Keratinocyte (primary cell): ENCODE data around the gene GNAI1. TPM values are rescaled to one million over a fixed set of nuclear protein-coding genes. Genes with fewer than 3 reads are reported as not detected.

Source experiments
- DNase-seq: peaks from one replicate; pipeline ENCODE4 v3.0.0-alpha.2; 2011; ENCODE audit warnings: low read depth, missing footprints, low spot score
- FAIRE-seq: peaks from 2 replicates; lab custom pipeline; 2011; peaks lifted over from hg19 to GRCh38; lab: Jason Lieb, UNC
- H2AFZ ChIP-seq: 2 replicates; pipeline ENCODE4 v1.6.0; 2012; ENCODE audit warnings: low read length, control low read depth, inconsistent platforms; ENCODE audit not compliant: control insufficient read depth
- H3K27ac ChIP-seq: 2 replicates; pipeline ENCODE4 v1.5.1; 2011; ENCODE audit warnings: low read length; ENCODE audit not compliant: control insufficient read depth, insufficient read depth
- H3K27me3 ChIP-seq: 3 replicates; pipeline ENCODE4 v1.6.0; 2011; ENCODE audit warnings: low read length; ENCODE audit not compliant: control insufficient read depth, insufficient read depth; ENCODE audit errors: extremely low read depth
- H3K36me3 ChIP-seq, 2 experiments: 2 replicates in 1 of 2; 3 replicates in 1 of 2; pipeline ENCODE4 v1.5.1; 2011; ENCODE audit warnings: low read length in 2 of 2, mild to moderate bottlenecking in 1 of 2; ENCODE audit not compliant: control insufficient read depth in 2 of 2, insufficient read depth in 2 of 2; ENCODE audit errors: extremely low read depth in 1 of 2
- H3K4me1 ChIP-seq: 3 replicates; pipeline ENCODE4 v1.5.1; 2011; ENCODE audit warnings: low read length; ENCODE audit not compliant: control insufficient read depth, insufficient read depth; ENCODE audit errors: extremely low read depth
- H3K4me2 ChIP-seq: 3 replicates; pipeline ENCODE4 v1.6.0; 2011; ENCODE audit warnings: low read depth, low read length; ENCODE audit not compliant: control insufficient read depth, insufficient read depth; ENCODE audit errors: extremely low read depth
- H3K4me3 ChIP-seq, 3 experiments: fragments of 200-600 bp in 1 of 3; sonication (generic) in 1 of 3; 2 replicates in 2 of 3; 3 replicates in 1 of 3; pipeline ENCODE4 v1.5.1; 2011 to 2016; ENCODE audit warnings: low read length in 3 of 3, mild to moderate bottlenecking in 3 of 3, control low read depth in 2 of 3, inconsistent platforms in 1 of 3, low read depth in 1 of 3, mixed read lengths in 1 of 3, mixed run types in 1 of 3, moderate library complexity in 1 of 3; ENCODE audit not compliant: control insufficient read depth in 2 of 3, insufficient read depth in 2 of 3; ENCODE audit errors: extremely low read depth in 1 of 3
- H3K79me2 ChIP-seq: 2 replicates; pipeline ENCODE4 v1.6.0; 2012; ENCODE audit warnings: low read length; ENCODE audit not compliant: control insufficient read depth, insufficient read depth
- H3K9ac ChIP-seq: 3 replicates; pipeline ENCODE4 v1.6.0; 2011; ENCODE audit warnings: low read length; ENCODE audit not compliant: control insufficient read depth, insufficient read depth; ENCODE audit errors: extremely low read depth
- H3K9me1 ChIP-seq: 3 replicates; pipeline ENCODE4 v1.6.0; 2011; ENCODE audit warnings: low read length; ENCODE audit not compliant: control insufficient read depth, insufficient read depth; ENCODE audit errors: extremely low read depth
- H3K9me3 ChIP-seq: 2 replicates; pipeline ENCODE4 v1.5.1; 2012; ENCODE audit warnings: low read depth, low read length; ENCODE audit not compliant: control insufficient read depth
- H4K20me1 ChIP-seq: 3 replicates; pipeline ENCODE4 v1.6.0; 2011; ENCODE audit warnings: low read length; ENCODE audit not compliant: control insufficient read depth, insufficient read depth; ENCODE audit errors: extremely low read depth
- EZH2 ChIP-seq: IDR thresholded peaks from one replicate; pipeline ENCODE4 v1.6.1; 2012; ENCODE audit warnings: inconsistent platforms, mild to moderate bottlenecking, low read length, moderate library complexity
- dilution Hi-C: fragments of 300-500 bp; cut with MboI; formaldehyde crosslinking; loops from one replicate; pipeline ENCODE4 v1.7.0; 2020; ENCODE audit warnings: low sequenced_read_pairs; ENCODE audit not compliant: extremely low pct_ligation_motif_present
- polyA plus RNA-seq, 5 experiments: library from polyadenylated mRNA; depleted of rRNA in 3 of 5; stranded (reverse) in 3 of 5; stranded (forward) in 1 of 5; unstranded in 1 of 5; fragments of >200 nt; gene quantifications; 1 replicate in 1 of 5; 2 replicates in 3 of 5; 3 replicates in 1 of 5; pipeline versions ENCODE4 v1.2.1 to v1.2.3, GENCODE V29; 2011 to 2012; ENCODE audit warnings: missing spikeins in 2 of 5, low read depth in 1 of 5, low replicate concordance in 1 of 5
- TF ChIP-seq, protein P1 (sequence below), 3 experiments: IDR thresholded peaks in 1 of 3; conservative IDR thresholded peaks in 1 of 3; optimal IDR thresholded peaks in 1 of 3; 2 replicates in 2 of 3; 3 replicates in 1 of 3; pipeline versions ENCODE3 to v1.5.1; 2011; ENCODE audit warnings: low read length in 3 of 3, mild to moderate bottlenecking in 3 of 3, moderate library complexity in 2 of 3, control low read depth in 1 of 3, inconsistent platforms in 1 of 3; ENCODE audit not compliant: insufficient read depth in 2 of 3; ENCODE audit errors: extremely low read depth in 1 of 3

Gene GNAI1
- polyA plus RNA-seq, 1 donor (not counting 4 experiments of a cell fraction or from before 2014, with no cell fraction given), result 84.1 TPM

- no peak overlapping the region for H3K27ac ChIP-seq
- H3K36me3 ChIP-seq, result no peaks in the 10 kb centered on the region
- TF ChIP-seq, protein P1, sequence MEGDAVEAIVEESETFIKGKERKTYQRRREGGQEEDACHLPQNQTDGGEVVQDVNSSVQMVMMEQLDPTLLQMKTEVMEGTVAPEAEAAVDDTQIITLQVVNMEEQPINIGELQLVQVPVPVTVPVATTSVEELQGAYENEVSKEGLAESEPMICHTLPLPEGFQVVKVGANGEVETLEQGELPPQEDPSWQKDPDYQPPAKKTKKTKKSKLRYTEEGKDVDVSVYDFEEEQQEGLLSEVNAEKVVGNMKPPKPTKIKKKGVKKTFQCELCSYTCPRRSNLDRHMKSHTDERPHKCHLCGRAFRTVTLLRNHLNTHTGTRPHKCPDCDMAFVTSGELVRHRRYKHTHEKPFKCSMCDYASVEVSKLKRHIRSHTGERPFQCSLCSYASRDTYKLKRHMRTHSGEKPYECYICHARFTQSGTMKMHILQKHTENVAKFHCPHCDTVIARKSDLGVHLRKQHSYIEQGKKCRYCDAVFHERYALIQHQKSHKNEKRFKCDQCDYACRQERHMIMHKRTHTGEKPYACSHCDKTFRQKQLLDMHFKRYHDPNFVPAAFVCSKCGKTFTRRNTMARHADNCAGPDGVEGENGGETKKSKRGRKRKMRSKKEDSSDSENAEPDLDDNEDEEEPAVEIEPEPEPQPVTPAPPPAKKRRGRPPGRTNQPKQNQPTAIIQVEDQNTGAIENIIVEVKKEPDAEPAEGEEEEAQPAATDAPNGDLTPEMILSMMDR (optimal IDR thresholded peaks at IDR 0.05 in 1 of 3, IDR thresholded peaks at IDR 0.05 in 1 of 3, conservative IDR thresholded peaks at IDR 0.05 in 1 of 3; ENCODE audit: extremely low read depth in 1 of 3, insufficient read depth in 2 of 3, low read length in 3 of 3), result no peak
- no peak for TF ChIP-seq EZH2
- H3K79me2 ChIP-seq, result peaks cover 98% of the 10 kb centered on the region
- H3K9ac ChIP-seq, result no peak overlapping the region
- peaks cover 59% of the 10 kb centered on the region for H3K4me1 ChIP-seq
- H2AFZ ChIP-seq, result no peak overlapping the region
- no peak for DNase-seq
- H3K27me3 ChIP-seq, result no peaks in the 10 kb centered on the region
- peaks cover 9% of the 10 kb centered on the region for H4K20me1 ChIP-seq
- no peak for FAIRE-seq
- no peak overlapping the region for H3K4me3 ChIP-seq
- H3K9me1 ChIP-seq, result peaks cover 7% of the 10 kb centered on the region
- no peaks in the 10 kb centered on the region for H3K9me3 ChIP-seq
- no peak overlapping the region for H3K4me2 ChIP-seq
- dilution Hi-C loops, result no loop called here
These were observed 6.7 kb downstream of the GNAI1 start for GRCh38 chr7:80141376-80141775.

- DNase-seq, result no peak
- Histone ChIP-seq H3K4me2 (no peak overlapping the region), H3K4me3 (no peak overlapping the region), H3K36me3 (no peaks in the 10 kb centered on the region), H4K20me1 (peaks cover 7% of the 10 kb centered on the region), H3K9me3 (no peaks in the 10 kb centered on the region), H3K4me1 (peaks cover 66% of the 10 kb centered on the region), H3K79me2 (peaks cover 98% of the 10 kb centered on the region), H3K9ac (no peak overlapping the region), H2AFZ (no peak overlapping the region), H3K27me3 (no peaks in the 10 kb centered on the region), H3K9me1 (peaks cover 11% of the 10 kb centered on the region), H3K27ac (no peak overlapping the region)
- TF ChIP-seq, protein P1 (optimal IDR thresholded peaks at IDR 0.05 in 1 of 3, IDR thresholded peaks at IDR 0.05 in 1 of 3, conservative IDR thresholded peaks at IDR 0.05 in 1 of 3; ENCODE audit: extremely low read depth in 1 of 3, insufficient read depth in 2 of 3, low read length in 3 of 3), result no peak
- no peak for TF ChIP-seq EZH2
- dilution Hi-C loops, result no loop called here
- no peak for FAIRE-seq
These were observed 8.4 kb downstream of the GNAI1 start for GRCh38 chr7:80142853-80143580.
